Uterus (tissue), 2 donors: Measurements from ENCODE around the gene HCN2.

Experiments
- CTCF ChIP-seq, 4 experiments: fragments of 200-600 bp in 2 of 4; fragments of 450-650 bp in 2 of 4; sonication (generic) in 2 of 4; IDR thresholded peaks; one replicate each; pipeline ENCODE4 v1.5.1; 2016 to 2019; ENCODE audit warnings: antibody characterized with exemption in 4 of 4, mild to moderate bottlenecking in 2 of 4, moderate library complexity in 1 of 4
- POLR2A ChIP-seq, 2 donors: fragments of 450-650 bp; IDR thresholded peaks; one replicate each; pipeline ENCODE4 v1.6.1; 2016; ENCODE audit warnings: antibody characterized with exemption in 2 of 2, mild to moderate bottlenecking in 1 of 2, moderate library complexity in 1 of 2

GRCh38 chr19:641702-642101 lies 52.0 kb downstream of the HCN2 start:
- TF ChIP-seq CTCF (IDR thresholded peaks at IDR 0.05) (no peak), POLR2A (IDR thresholded peaks at IDR 0.05) (no peak)
